HPDE6-E6E7 (cell line): ENCODE data around the gene DEXI.
A peak's percentile ranks its signal among the peaks of the same experiment; 100 is the strongest.

ENCODE experiments used
- DNase-seq: peaks from one replicate; pipeline ENCODE4 v3.0.0; 2011; ENCODE audit warnings: missing footprints; ENCODE audit errors: extremely low spot score

Gene DEXI

DNA sequence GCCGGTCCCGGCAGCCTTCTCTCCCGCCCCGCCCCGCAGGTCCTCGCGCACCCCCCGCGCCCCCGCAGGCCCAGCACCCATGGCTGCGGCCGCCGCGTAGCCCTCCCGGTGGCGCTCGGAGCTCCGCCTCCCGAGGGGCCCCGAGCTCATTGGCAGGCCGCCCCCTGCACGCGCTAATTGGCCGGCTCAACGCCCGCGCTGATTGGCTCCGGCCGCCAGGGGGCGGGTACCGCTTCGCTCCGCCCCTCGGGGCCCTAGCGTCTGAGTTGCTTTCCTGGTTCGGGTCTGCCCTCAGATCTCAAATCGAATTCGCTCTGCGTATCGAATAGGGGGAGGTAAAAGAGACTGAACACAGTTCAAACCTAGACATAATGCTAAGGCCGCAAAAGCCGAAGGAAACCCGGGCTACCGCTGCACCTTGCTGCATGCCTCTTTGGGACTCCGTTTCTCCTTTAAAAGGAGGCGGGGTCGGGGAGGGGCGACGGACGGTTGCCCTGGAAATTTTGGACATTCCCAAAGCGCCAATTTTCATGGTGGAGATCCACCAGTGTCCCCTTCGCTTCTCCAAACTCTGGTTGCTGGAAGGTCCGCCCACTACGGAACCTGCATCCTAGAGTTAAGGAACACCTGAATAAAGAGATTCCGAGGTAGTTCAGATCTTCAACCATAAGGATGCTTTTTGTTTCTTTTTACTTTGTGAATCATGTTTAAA, at the start of gene DEXI:
Gene DEXI, minus strand, starts transcription at position 117 of the 712 bp plus-strand sequence. CDS start 463 bp downstream, outside the sequence.
- DNase-seq = peak; percentile 96

GRCh38 chr16:10990378-10990777, 48.1 kb upstream of the DEXI start:
- DNase-seq = no peak

- no peak for DNase-seq
Measured at GRCh38 chr16:10989559-10989958, 47.3 kb upstream of the DEXI start.

- DNase-seq = no peak
Measured at GRCh38 chr16:10988879-10989278, 46.6 kb upstream of the DEXI start.

DNA sequence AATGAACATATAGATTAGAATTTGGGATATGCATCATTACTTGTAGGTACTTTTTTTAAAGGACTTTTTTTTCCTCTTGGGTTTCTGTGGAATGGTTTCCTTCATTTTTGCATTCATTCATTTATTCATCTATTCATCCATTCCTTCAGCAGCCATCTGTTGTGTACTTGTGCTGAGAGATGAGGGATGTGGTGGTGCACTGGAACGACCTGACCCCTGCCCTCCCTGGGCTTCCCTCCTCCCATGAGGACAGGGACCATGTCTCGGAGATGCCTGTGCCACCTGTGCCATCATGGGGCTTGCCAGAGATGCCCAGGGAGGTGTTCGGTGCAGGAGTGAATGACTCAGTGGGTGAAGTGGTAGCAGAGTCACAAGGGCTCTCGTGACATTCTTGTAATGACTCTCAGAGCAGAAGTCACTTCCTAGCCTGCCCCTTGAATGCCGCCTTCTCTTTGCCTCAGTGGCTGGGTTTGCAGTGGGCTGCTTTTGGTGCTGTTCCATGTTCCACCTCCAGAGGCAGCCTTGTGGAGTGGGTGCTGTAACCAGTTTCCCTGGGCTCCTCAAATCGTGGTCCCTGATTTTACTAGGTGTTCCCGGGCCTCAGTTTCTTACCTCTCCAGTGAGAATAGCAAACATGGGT, 46.0 kb upstream of the DEXI start:
- DNase-seq = no peak

DNA sequence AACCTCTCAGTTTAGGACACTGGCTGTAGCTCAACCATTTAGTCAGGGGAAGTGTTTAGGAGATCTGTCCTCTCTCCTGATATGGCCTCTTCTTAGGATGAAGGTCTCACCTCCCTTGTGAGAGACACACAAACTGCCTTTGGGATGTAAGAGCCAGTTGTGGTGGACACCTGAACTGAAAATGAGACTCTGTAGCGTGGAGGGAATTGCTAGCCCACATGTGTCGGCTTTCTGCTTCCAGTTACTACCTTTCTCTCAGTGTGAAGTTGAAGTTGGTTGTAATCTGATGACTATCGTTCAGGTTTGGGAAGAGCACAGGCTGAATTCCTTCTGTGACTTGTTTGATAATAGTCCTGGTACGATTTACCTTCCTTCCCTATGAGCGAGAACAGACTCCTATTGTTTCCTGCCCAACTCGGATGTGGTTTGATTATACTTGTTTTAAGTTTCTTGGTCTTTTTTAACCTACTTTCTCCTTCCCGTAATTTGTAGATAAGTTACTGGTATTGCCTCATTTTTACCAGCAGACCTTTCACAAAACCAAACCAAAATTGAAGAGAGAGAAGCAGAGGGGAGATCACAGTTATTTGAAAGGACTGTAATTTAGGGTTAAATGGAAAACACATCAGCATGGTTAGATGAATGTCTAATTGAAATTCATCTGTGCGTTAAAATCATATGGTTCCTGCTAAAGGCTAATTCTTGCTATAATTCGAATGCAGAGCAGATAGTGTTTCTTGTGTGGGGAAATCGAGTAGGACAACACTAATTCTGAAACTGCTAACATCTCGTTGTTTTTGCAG, 45.3 kb upstream of the DEXI start:
- no peak for DNase-seq

- no peak for DNase-seq
Measured at GRCh38 chr16:10984509-10984908, 42.2 kb upstream of the DEXI start.

DNA sequence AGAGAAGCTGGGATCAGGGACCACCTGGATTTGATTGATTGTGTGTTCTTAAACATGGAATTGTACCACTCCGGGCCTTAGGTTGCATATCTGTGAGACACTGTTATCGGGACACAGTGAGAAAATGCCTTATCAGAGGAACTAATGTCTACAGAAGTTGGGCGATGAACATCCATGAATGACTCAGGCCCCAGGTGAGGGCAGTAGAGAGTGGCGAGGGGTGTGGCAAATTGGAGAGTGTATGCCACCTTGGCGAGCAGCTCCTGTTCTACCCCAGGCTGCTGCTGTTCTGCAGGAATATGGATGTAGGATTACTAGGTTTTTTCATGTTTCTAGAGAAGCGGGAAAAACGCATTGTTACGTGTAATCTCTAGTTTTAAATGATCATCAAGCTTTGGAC, 40.9 kb upstream of the DEXI start:
- DNase-seq = no peak

GRCh38 chr16:10982465-10983150, 40.3 kb upstream of the DEXI start:
- DNase-seq = no peak

GRCh38 chr16:10981697-10982216, 39.5 kb upstream of the DEXI start:
- no peak for DNase-seq

- no peak for DNase-seq
Measured at GRCh38 chr16:10980813-10981212, 38.5 kb upstream of the DEXI start.

DNA sequence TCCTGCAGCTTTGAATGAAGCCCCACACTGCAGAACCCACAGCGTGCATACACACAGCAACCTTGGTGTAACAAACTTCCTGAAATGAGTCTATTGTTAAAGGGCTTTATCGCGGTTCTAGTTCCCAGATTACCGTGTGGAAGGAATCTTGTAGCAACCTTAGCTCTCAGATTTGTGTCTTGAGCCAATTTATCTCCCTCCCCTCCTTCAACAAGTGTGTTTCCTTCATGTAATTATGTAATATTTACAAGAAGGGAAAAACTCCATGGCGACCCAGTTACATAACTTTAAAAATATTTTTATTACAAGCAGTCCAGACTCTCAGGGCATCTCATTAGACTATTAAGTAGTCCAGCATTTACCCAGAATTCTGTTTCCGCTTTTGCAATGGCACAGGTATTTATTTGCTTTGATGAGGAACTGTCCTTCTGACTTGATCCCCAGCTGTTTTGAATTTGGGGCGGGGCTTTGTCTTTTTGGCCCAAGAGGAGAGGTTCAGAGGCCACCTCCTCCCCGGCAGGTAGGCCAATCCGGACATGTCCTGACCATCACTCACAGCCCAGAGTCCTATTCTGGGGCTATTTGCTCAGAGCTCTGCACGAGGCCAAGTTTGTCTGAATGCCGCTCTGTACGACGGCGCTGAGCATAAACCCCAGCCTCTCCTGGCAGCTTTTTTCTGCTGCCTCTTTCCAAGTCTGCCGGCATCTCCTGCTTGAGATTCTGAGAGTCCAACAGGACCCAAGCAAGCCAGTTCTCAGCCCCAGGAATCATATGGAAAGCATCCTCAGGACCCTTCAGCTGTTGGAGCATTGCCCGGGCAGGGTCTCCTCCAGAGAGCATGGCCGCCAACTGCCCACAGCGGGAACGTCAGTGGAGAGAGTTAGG, 37.7 kb upstream of the DEXI start:
- DNase-seq = peak; percentile 62

DNA sequence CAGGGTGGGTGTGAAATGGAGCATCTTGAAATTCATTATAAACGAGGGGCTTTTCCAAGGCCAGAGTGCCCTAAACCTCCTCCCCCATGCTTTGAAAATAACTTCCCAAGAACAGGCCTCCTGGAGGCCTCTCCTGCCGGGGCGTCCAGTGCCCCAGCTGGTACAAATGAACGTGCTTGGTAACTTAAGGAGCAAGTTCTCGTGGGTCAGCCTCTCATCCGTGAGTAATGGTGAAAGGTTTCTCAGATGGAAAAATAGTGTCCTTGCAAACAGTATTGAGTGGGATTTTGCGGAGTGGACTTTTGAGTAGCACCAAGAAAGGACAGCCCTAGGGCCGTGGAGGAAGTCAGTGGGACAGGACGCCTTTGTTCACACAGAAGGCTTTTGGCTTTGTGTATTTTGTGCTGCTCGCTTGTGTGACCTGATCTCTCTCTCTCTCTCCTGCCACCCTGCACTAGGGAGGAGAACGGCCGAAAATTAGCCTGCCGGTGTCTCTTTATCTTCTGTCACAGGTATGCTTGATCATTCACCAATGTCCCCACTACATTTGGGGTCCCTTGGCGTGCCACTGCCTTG, 36.7 kb upstream of the DEXI start:
- DNase-seq = no peak

- DNase-seq = no peak
Measured at GRCh38 chr16:10978124-10978523, 35.9 kb upstream of the DEXI start.

DNA sequence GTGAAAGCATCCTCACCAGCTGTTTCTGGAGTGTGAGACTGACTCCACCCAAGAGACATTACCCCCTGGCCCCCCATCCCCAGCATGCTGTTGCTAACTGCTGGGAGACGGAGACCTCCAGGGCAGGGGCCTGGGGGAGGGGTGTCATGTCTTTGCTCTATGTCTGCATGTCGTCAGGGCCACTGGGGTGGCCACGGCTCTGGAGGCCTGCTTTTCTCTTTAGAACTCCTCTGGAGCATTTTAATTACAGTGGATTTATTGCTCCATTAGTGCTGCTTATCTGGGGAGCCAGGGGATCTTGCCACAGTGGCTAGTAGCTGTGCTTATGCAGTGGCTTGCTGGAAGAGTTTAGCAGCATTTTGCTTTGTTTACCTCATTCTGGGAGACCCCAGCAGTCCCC, 34.4 kb upstream of the DEXI start:
- DNase-seq = no peak

- no peak for DNase-seq
Measured at GRCh38 chr16:10972819-10973464, 30.7 kb upstream of the DEXI start.

DNA sequence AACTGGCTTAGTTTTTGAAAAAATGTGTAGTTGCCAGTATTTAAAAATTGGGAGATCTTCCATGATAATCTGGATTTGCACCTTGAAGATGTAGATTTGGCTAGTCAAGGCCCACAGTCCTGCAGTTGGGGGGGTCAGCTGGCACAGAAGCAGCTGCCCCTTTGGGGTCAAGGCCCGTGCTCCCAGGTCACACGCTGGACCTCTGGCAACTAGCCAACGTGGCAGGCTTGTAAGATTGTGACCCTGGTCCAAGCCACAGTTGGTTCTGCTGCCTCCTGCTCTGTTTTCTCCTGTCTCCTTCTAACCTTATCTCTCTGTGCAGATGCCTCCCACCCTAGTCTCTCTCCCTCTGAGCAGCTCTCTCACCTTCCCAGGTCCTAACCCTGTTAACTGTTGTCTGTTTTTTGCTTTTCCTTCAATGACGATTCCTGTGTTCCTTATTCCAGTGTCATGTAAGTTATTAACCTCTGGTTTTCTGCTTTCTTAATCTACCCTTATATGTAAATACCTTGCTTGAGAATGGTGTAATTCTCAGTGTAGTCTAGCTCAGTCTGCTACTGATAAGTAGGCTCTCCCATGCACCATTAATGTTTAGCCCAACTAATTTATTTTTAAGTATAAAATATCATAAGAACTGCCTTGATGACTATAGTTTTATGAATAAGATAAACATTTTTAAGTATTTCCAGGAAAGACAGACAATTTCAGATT, 30.0 kb upstream of the DEXI start:
- no peak for DNase-seq

DNA sequence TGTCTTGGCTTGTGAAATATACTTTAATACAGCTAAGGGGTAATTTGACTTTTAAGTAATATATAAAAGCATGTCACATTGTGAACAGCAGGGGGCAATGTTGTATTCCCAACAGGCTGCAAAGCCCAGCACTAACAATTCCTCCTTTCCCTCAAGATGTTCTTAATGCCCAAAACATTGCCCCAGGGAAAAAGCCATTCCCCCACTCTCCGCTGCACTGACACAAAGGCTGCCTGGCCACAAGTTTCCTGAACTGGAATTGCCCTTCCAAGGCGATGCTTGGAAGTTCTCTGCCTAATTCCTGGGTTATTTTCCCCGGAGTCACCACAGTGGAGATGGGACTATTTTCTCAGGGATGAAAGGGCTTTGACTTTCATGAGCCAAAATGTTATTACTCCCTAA, 29.3 kb upstream of the DEXI start:
- DNase-seq = no peak

GRCh38 chr16:10970065-10970464, 27.8 kb upstream of the DEXI start:
- no peak for DNase-seq
